Adrenal gland (tissue), 5 donors: ENCODE results near the gene PARD3B.

Source experiments
- CTCF ChIP-seq, 6 experiments: fragments of 450-650 bp in 4 of 6; fragments of 200-600 bp in 2 of 6; sonication (generic) in 1 of 6; IDR thresholded peaks; 1 replicate in 5 of 6; 2 replicates in 1 of 6; pipeline versions ENCODE4 v1.5.1 to v1.8.0; 2016 to 2021; ENCODE audit warnings: antibody characterized with exemption in 6 of 6, mild to moderate bottlenecking in 2 of 6, moderate library complexity in 1 of 6
- POLR2A ChIP-seq, 2 donors: fragments of 450-650 bp; IDR thresholded peaks; one replicate each; pipeline ENCODE4 v1.6.1; 2017; ENCODE audit warnings: antibody characterized with exemption in 2 of 2, mild to moderate bottlenecking in 2 of 2, moderate library complexity in 1 of 2
- donor health status: DM: no; HTN: no; CAD: no.

DNA sequence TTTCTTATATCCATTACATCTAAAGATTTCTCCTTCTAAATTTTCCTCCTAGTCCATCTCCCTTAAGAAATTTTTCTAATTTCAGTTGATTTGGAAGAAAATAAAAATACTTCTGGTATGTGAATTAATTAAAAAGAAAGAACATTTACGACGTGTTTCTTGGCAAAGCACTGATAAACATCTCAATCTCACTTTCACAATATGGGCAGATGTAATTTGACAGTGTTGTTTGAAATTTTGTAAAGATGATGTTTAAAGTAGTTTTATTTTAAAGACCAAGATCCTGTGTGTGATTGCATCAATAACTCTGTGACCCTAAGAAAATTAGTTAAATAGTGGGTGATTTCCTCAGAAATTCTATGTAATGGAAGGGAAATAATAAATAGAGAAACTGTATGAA, 510.0 kb downstream of the PARD3B start:
- TF ChIP-seq CTCF (IDR thresholded peaks at IDR 0.05), result no peak
- no peak for TF ChIP-seq POLR2A (IDR thresholded peaks at IDR 0.05)
